HK-2 (cell line): ENCODE measurements around the gene PDAP1.
"Not testable (repeated sequence)": the region's sequence is repeated elsewhere in the genome, so short reads cannot be mapped to it uniquely, and the experiment has no call there.

ENCODE experiments used
- DNase-seq: peaks from one replicate; pipeline ENCODE4 v3.0.0-alpha.2; 2018; ENCODE audit not compliant: unreplicated experiment

PDAP1 gene

DNA sequence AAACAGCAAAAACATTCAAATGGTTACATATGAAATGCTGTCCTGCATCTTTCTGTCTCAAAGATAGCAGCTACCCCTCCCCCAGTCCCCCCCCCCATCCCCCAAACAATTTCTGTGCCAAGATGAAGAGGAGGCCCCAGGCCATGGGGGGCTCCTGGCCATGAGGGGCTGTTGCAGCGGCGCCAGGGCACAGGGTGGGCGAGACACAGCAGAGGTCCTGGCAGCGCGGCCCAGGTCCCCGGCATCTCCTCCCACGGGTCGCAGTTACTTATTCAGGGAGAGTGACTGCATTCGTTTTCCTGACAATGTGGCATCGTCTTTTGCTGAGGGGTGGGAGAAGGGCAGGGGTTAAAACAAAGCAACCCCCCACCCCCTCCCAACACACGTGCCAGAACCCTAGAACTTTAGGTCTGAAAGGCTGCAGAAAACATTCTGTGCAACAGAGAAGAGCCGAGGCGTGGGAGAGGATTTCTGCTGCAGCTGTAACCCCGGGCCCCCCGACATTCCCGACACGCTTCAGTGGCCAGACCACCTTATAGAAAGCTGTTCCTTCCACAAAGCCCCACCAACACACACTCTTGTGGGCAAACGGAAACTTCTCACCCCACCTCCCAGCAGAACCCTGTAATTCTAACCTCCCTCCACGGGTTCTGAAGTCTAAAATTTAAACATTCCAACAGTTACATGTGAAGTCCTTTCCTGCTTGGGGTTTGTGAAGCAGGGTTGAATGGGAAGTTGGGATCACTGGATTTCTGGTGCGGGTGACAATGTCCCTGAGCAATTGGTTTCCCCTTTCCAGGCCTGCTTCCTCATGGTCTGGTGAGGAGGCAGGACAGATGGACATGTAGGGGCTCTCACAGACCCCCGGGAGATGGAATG is 11.7 kb downstream of the PDAP1 start:
- DNase-seq = no peak

DNA sequence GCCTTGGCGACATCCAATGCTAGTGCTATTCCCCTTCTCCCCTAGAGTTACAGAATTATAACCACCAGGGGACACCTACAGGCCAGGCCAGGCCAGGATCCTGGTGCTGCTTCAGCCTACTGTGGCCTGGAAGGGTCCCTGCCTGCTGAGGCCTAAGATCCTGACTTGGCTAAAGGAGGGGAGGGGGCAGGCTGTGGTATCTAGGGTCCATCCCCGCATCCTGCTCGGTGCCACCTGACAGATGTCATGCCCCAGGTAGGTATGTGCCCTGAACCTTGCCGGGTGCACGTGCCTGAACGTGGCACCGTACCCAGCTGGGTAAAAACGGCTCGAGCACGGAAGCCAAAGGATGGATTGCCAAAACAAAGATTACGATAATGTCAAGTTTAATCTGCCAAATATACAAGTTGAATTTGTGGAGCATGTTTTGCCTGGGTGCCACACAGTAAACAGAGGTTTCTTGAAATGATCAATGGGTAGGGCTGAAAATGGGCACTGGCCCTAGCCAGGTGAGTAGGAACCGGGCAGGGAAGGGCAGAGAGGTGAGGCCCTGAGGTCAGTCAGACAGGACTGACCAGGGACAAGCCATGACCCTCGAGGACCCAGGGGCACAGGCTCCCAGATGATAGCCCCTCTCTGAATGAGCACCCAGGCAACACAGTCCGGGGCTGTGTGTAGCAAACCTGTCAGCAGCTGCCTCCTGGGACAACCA is 12.6 kb downstream of the PDAP1 start:
- DNase-seq = no peak

DNA sequence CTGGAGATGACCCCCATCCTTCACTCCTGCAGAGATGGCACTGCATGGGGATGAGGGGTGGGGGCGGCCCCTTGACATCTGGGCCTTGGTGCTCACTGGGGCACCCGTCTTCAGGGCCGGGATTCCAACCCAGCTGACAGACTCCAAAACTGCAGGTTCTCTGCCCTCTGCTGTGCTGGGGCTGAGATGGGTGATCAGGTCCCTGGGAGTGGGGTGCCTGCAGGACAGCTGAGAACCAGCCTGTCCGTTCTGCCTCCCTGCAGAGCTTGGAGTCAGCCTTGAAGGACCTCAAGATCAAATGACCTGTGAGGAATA is 14.3 kb downstream of the PDAP1 start:
- DNase-seq = no peak

DNA sequence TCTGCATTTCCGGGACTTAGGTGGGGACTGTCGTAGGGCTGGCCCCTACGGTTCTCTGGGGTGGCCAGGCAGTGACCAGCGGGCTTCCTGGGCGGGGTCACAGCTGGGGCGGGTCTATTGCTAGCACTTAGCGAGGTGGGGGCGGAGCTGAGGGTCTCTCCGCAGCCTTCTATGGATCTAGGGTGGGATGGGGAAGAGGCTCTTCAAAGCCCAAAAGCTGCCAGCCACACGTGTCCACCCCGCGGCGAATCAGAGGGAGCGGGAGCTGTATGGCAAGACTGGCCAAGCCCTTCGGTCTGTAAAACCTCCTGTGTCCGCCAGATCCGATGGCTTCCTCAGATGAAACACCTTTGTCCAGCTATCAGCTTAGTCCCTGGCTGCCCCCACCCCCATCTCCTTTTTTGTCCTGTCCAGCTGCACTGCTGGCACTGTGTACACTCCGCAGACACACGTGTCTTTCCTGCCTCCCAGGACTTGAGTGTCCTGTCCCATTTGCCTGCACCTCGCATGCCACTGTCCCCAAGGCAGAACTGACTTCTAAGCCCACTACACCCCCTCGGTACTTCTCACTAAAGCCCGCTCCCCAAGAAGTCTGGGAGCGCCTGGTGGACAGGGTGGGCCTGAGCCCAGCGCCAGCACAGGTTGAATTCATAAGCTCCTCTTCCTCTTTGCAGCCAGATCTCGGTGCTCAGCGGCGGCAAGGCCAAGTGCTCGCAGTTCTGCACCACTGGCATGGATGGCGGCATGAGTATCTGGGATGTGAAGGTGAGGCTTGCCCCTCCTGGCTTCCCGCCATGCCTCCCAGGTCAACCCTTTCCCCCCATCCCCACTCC is 14.8 kb downstream of the PDAP1 start:
- DNase-seq = no peak

DNA sequence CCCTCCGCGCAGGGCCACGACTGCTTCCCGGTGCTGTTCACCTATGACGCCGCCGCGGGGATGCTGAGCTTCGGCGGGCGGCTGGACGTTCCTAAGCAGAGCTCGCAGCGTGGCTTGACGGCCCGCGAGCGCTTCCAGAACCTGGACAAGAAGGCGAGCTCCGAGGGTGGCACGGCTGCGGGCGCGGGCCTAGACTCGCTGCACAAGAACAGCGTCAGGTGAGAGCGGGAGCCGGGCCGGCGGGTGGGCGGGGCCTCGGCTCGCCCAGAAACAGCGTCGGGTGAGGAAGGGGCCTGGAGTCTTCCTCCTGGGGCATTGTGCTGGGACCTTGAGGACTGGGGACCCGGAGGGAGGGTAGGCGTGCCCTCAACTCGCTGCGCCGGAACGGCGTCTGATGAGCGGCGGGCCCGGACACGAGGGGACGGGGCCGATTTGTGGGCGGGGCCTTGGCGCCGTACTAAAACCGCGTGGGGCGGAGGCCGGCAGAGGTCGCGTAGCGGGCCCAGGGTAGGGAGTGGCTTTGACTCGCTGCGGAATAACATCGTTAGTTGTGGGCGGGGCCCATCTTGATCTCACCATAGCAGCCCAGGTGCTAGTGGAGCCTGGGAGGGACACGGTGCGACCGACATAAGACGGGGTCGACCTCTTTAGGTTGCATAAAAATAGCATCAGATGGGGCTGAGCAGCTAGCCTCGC is 15.6 kb downstream of the PDAP1 start:
- DNase-seq = no peak

DNA sequence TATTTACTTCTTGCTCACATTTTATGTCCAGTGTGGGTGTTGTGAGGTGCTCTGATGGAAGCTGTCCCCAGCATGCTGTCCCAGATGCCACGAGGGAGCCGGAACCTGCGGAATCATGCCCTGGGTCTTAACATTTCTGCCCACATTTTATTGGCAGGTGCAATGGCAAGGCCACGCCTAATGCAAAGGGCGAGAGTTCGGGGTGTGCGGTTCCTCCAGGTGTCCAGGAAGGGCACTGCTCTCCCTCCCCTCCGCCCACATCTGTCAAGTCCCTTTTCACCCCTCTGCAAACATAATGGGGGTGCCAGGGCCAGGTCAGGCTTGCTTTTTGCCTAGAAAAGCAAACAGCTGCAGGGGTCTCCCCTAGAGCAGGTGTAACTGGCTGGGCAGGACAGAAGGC is 16.4 kb downstream of the PDAP1 start:
- DNase-seq = no peak

DNA sequence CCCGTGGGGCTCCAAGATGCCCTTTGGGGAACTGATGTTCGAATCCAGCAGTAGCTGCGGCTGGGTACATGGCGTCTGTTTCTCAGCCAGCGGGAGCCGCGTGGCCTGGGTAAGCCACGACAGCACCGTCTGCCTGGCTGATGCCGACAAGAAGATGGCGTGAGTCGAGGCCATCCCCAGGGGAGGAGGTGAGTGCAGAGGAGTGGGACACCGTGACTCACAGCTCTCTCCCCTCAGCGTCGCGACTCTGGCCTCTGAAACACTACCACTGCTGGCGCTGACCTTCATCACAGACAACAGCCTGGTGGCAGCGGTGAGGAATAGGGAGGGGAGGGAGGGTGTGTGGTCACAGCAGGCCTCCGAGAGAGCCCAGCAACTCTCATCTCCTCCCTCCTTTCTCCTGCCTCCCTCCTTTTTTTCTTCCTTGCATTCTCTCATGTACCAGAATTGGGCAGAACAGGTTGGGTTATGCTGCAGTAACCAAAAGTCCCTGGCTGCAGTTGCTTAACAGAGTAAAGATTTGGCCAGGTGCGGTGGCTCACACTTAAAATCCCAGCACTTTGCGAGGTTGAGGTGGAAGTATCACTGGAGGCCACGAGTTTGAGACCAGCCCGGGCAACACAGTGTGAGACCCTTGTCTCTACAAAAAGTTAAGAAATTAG is 17.3 kb downstream of the PDAP1 start:
- DNase-seq = no peak

DNA sequence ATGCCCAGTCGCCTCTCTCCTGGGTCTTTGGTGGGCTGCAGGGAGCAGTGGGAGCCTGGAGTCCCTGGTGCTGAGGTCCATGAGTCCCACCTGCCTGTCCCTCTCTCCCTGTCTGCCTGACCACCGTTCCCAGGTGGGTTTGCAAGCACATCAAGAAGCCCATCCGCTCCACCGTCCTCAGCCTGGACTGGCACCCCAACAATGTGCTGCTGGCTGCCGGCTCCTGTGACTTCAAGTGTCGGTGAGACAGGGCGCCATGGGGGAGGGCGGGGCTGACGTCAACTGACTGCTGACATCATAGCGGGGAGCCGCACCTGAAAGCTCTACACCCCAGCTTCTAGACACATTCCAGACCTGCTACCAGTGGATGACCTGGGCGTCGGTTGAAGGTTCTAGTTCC is 18.6 kb downstream of the PDAP1 start:
- no peak for DNase-seq

DNA sequence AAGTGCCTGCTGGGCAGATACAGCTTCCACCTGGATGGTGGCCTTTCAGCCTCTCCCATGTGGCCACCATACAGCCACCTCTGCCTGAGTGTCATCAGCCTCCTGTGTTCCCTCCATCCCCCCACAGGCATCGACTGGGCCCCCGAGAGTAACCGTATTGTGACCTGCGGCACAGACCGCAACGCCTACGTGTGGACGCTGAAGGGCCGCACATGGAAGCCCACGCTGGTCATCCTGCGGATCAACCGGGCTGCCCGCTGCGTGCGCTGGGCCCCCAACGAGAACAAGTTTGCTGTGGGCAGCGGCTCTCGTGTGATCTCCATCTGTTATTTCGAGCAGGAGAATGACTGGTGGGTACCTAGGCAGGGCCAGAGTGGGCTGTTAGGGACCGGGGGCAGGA is 20.5 kb downstream of the PDAP1 start:
- DNase-seq = no peak

DNA sequence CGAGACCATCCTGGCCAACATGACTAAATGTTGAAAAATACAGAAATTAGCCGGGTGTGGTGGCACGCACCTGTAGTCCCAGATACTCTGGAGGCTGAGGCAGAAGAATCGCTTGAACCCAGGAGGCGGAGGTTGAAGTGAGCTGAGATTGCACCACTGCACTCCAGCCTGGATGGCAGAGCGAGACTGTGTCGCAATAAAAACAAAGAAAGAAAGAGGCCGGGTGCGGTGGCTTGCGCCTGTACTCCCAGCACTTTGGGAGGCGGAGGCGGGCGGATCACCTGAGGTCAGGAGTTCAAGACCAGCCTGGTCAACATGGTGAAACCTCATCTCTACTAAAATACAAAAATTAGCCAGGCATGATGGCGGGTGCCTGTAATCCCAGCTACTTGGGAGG is 21.2 kb downstream of the PDAP1 start:
- not testable (repeated sequence) for DNase-seq

DNA sequence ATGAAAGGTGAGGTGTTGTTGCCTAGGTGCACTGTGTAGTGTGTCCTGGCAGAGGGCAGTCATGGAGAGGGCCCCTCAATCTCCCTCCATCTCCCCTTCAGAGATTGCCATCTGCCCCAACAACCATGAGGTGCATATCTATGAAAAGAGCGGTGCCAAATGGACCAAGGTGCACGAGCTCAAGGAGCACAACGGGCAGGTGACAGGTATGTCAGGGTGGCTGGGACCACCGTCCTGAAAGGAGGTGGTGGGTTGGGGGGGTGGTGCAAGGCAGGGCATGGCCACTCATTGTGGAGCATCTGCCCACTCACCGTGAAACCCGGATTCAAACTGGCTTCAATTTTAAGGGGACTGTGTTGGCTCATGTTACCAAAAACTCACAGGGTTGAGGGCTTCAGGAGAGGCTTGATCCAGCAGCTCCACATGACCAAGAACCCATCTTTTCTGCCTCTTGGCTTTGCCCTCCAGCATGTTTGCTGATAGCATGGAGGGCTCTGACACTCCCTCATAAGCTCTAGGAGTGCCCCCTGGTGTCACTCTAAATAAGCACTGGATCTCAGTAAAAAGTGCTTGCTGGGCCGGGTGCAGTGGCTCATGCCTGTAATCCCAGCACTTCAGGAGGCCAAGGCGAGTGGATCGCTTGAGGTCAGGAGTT is 21.7 kb downstream of the PDAP1 start:
- no peak for DNase-seq

DNA sequence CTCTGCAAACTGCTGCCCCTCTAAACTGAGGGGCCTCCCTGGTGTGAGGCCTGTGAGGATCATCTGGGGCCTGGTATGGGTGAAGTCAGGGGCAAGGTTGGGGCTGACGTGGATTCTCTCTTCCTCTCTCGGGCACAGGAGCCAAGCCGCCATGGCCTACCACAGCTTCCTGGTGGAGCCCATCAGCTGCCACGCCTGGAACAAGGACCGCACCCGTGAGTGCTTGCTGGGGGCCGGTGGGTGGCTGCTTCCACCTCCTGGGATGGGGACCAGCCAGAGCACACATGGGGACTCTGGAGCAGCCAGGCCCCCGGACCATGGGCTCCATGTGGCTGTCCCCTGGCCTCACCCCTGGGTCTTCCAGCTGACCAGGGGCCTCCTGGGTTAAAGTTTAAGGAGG is 22.8 kb downstream of the PDAP1 start:
- no peak for DNase-seq

DNA sequence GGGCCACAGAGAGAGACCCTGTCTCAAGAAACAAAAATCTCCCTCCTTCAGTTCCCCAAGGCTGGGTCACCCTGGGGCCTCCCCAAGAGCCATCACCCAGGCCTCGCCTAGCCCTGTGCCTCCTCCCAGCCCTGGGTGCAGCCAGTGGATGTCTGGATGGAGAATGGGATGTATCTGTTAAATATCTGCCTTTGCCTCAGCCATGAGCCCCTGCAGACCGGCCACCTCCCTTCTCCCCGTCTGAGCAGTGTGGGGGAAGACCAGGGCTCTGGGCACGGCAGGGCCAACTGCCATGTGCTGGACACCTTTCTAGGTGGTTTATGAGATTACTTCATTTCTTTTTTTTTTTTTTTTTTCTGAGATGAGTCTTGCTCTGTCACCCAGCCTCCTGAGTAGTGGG is 23.9 kb downstream of the PDAP1 start:
- no peak for DNase-seq

DNA sequence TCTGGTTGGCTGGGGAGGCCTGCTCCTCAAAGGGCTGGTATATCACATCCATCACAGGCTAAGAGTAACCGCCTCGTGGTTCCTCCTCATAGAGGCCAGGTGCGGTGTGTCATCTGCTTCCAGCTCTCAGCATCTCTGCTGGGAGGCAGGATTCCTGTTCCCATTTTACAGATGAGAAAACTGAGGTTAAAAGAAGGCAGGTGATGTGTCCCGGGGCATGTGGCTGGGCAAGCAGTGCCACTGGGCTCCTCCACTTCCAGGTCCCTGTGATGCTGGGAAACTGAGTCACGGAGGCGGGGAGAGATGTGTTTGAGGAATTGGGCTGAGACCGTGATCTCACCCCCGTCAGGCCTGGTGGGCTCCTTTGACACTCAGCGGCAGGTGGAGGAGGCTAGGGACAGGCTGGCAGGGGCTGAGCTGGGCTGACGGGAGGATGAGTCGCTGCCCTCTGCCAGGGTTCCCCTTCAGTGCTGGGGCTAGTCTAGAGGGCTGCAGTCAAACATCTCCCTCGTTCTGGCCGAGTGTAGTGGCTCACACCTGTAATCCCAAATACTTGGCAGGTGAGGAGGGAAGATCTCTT is 24.5 kb downstream of the PDAP1 start:
- no peak for DNase-seq

DNA sequence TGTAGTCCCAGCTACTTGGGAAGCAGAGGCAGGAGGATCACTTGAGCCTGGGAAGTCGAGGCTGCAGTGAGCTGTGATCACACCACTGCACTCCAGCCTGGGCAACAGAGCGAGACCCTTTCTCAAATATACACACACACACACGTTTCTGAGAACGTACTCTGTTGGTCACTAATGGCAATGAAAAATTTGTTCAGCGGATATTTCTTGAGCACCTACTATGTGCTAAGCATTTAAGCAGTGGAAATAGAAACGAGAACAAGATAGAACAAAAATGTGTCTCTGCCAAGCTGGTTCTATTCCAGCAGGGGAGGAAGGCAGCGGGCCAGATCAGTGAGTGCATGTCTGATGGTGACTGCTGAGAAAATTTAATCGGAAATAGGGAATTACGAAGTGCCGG is 25.2 kb downstream of the PDAP1 start:
- no peak for DNase-seq

DNA sequence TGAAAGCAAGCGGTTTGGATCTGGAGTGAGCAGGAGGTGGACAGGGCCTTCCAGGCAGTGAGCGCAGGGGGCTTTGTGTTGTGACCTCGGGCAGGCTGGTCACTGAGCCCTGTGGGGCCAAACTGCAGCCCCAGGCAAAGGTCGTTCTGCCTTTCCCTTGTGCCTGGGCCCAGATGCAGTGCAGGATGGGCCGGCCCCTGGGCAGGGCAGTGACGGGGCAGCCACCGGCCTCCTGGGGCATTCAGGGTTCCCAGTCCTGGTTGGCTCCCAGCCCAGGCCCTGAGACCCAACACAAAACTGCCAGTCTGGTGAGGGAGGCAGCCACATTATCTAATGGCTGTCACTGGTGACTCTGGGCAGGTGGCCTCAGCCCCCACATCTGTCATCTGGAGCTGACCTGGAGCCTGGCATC is 26.7 kb downstream of the PDAP1 start:
- DNase-seq = no peak

DNA sequence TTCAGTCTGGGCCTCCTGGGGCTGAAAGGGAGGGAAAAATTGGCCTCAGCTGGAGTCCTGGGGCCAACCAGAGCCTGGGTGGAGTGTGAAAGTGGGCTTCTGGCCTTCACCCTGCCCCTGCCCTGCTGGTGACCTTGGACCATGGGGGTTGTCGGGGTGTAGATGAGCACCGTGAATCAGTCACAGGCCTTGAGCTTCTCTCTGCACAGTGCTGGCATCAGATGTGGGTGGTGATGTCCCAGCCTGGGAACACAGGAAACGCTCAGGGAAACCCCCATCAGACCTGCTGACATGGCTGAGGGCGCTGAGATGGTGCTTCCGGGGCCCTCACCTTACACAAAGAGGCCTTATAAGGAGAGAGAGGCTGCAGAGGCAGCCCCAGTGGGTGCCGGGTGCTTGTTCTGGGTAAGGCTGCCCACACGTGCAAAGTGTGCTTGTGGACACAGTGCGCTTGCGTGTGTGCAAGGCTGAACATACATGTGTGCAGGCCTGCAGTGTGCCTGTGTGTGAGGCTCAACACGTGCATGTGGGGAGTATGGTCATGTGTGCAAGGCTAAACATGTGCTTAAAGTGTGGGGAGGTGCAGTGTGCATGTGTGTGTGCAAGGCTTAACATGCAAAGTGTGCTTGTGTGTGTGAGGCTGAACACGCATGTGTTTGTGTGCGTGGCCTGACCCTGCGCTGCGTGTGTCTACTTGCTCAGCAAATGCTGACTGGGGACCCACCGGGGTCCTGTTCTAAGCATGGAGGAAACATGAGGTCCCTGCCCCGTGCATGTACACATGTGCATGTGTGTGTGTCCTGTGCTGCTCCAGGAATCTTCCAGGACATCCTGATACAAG is 27.4 kb downstream of the PDAP1 start:
- peak; percentile 85 for DNase-seq

DNA sequence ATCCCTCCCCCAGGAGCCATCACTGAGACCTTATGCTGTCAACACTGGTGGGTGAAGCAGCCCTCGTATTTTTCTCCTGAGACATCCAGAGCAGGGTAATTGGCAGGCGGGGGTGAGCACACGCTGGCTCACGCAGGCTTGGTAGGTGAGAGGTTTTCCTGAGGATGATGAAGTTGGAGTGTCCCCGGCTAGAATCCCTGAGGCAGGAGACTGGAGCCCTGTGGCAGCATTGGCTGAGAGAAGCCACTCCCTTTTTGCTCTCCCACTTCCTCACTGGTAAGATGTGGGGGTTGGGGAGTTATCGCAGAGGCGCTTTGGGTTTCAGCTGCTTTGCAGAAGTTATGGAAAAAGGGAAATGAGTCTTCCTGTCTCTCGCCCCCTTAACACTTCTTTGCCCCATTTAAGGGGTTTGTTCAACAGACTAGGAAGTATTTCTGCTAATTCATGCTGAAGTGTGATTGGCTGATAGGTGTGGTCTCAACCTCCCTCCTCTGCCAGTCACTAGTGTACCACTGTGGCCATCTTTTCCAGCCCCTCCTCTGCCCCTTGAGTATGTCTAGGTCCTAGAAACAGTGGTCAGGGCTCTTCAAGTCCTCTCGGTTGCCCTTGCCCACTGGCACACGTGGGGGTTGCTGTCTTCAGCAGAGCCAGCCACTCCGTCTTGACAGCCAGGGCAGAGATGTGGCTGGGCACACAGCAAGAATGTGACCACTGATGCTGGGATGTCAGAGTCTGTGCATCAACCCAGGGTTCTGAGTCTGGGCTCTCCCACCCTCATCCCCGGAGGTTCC is 28.2 kb downstream of the PDAP1 start:
- DNase-seq = peak; percentile 84

DNA sequence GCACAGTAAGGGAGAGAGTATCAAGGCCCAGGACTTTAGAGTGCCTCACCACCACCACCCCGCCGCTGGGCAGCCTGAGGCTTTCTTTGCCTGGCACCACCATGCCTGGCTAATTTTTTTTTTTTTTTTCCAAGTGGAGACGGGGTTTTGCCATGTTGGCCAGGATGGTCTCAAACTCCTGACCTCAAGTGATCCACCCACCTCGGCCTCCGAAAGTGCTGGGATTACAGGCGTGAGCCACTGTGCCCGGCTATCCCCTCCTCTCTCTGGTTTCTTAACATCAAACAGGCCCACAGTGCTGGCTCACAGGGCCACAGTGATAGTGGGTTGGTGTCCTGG is 28.7 kb downstream of the PDAP1 start:
- not testable (repeated sequence) for DNase-seq
